A204.1 (cell line): ENCODE results near the gene TNIP3.
"Not testable (repeated sequence)": the region's sequence is repeated elsewhere in the genome, so short reads cannot be mapped to it uniquely, and the experiment has no call there.

ENCODE experiments used
- FAIRE-seq: peaks from 2 replicates; lab custom pipeline; 2012; peaks lifted over from hg19 to GRCh38; lab: Jason Lieb, UNC

Gene TNIP3, protein sequence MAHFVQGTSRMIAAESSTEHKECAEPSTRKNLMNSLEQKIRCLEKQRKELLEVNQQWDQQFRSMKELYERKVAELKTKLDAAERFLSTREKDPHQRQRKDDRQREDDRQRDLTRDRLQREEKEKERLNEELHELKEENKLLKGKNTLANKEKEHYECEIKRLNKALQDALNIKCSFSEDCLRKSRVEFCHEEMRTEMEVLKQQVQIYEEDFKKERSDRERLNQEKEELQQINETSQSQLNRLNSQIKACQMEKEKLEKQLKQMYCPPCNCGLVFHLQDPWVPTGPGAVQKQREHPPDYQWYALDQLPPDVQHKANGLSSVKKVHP

DNA sequence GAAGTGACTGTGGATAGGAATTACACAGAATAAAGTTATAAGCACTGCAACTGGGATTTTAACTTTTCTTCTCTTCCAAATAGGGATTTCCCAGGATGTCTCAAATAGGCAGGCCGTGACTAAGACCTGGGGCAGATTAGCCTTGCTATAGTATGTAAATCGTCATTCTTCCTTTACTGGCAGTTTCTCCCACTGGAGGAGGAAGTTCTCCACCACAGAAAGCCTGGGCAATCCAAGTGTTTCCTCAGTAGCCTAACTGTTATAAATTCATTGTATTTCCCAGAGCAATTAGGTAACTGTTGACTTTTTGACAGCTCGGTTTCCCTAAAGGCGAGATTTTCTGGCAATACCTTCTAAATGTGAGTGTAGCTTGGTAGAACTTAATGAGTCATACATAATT, at the start of gene TNIP3:
Gene TNIP3 (minus strand): TSS at position 31 of the 400 bp plus-strand sequence. CDS start 196 bp downstream, outside the sequence.
- no peak for FAIRE-seq

DNA sequence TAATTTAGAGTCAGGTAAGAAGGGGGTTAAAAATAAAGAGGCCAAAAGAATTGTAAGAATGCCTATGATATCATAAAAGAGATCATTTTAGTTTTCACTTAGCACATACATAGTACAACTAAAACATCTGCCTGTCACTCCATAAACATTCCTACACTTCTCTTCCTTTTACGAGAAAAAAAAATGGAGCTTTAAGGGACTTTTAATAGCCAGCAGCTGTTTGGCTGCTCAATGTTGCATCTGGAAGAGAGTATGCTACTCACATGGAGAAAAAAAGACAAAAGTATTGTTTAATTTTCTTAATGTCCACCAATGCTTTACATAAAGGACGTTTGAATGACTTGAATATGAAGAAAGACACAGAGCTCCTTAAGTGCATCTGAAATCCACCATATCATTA, 48.7 kb upstream of the TNIP3 start:
- no peak for FAIRE-seq

DNA sequence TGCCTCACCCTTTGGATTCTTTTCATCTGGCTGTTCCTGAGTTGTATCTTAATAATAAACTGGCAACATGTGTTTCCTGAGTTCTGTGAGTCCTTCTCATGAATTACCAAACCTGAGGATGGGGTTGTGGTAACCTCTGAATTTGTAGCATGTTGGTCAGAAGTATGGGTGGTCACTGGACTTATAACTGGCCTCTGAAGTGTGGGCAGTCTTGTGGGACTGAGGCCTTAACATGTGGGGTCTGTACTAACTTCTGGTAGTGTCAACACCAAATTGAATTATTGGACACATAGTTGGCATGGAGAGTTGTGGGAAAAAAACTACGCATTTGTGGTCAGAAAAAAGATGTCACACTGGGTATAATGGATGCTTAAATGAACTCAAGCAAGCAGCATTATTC, 45.0 kb upstream of the TNIP3 start:
- FAIRE-seq = no peak

DNA sequence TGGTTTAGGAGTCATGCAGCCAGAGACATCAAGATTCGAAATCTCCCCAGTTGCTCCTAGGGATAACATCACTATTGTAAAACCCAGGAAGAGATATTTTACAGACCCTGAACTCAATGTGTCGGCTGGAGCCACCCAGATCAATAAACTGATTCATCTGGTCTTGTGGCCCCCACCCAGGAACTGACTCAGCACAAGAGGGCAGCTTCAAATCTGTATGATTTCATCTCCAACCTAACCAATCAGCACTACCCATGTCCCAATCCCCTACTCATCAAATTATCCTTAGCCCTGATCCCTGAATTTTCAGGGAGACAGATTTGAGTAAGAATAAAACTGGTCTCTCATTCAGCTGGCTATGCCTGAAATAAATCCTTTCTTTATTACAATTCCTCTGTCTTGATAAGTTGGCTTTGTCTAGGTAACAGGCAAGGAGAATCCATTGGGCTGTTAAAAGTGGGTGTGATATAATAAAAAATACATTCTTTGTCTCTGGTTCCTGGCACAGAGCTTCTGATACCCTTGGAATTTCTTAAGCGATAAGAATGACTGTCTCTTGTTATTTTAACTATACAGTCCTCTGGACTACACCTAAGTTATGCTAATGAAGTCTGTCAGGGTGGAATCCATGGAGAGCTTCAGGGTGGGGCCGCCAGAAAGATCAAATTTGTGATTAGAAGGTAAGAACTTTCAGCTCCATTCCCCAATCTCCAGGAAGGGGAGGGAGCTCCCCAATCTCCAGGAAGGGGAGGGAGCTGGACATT, 44.3 kb upstream of the TNIP3 start:
- no peak for FAIRE-seq

DNA sequence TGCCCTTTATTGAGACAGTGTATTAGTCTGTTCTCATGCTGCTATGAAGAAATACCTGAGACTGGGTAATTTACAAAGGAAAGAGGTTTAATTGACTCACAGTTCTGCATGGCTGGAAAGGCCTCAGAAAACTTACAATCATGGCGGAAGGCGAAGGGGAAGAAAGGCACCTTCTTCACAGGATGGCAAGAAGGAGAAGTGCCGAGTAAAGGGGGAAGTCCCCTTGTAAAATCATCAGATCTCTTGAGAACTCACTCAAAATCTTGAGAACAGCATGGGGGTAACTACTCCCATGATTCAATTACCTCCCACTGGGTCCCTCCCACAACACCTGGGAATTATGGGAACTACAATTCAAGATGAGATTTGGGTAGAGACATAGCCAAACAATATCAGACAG, 41.7 kb upstream of the TNIP3 start:
- FAIRE-seq = not testable (repeated sequence)

DNA sequence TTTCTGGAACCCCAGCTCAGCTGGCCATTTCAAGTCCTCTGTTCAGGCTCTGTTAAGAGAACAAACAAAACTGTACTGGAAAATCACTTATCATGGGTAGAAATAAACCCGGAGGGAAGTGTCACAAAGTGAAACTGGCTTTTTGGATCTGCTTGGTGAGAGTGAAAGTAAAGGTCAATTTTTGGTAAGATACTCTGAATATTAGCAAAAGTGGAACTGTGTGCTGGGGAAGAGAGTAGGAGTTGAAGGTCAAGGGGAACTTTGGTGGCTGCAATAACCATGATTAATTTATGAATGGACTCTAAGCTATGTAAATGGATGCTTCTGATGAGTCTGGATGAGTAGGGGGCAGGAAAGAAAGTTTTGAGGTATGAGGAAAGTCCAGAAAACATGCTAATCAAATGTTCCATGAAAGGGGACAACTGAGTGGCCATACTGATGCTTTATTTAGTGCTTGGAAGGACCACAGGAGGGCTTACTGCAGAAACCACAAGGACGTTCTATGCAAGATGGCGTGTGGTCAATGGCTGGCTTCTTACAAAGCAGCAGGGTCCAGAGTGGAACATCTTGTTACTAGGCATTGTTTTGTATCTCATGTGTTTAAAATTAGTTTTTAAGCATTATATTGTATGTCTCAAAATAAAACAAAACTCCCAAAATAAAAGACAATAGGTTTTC, 36.8 kb upstream of the TNIP3 start:
- no peak for FAIRE-seq

DNA sequence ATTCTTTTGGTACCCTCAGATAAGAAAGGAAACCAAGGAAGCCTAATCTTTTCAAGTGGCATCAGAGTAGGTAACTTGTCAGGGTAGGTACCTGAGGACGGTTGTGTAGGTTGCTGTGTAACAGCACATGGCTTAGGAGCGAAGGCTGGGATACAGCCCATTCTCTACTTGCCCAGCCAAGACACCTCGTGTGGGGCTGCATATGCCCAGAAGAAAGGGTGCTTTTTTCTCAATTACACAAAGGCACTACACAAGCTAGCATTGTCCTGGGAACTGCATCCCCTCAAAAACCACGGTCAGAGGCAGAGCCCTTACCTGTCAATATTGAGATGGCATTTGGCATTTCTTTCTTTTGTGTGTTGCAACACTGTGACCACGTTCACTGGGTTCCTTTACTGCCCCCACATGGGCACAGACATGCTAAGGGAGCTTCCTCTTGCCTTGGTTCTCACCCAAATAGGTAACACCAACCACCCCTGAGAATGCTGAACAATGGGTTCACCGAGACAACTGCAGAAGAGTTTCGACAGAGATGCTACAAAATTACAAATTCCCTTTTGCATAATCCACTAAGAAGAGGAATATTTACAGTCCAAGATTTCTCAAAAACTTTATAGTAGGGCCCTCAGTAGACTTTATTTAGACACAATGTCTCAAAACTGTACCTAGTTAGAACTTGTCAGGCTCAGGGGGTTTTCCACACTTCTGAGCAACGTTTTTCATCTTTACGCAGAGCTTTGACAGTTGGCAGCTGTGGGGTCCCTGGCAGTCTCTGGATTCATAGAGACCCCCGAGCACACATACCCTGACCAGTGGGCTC, 35.8 kb upstream of the TNIP3 start:
- FAIRE-seq = no peak

DNA sequence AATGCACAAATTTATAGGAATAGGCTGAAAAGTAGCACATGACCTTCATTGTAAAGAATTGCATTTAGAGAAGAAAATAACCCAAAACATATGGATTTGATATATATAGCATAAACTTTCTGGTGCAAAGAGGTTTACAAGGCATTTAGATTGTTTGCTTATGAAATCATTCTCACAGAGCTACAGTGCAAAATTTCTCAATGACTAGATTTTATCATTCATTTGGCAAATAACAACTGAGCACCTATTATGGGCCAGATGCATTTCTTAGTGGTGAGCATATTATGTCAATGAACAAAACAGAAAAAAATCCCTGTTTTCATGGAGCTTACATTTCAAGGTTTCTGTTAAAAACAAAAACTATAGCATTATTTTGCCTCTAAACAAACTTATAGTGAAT, 34.1 kb upstream of the TNIP3 start:
- no peak for FAIRE-seq

DNA sequence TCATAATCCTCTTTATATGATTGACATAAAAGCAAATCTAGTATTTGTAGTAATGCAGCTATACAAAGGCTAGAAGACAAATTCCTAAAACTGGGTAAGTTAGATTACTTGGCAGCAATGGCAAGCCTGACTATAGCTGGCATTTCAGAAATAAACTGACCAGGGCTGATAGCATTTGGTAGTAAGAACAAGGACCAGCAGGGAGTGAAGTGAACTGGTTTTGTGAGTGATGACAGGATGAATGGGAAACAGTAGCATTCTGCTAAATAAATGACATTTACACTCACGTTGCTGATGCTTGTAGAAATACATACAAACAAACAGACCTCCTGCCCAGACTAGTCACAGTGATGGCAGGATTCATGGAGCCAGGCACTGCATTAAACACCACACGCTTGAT, 31.5 kb upstream of the TNIP3 start:
- FAIRE-seq = no peak

DNA sequence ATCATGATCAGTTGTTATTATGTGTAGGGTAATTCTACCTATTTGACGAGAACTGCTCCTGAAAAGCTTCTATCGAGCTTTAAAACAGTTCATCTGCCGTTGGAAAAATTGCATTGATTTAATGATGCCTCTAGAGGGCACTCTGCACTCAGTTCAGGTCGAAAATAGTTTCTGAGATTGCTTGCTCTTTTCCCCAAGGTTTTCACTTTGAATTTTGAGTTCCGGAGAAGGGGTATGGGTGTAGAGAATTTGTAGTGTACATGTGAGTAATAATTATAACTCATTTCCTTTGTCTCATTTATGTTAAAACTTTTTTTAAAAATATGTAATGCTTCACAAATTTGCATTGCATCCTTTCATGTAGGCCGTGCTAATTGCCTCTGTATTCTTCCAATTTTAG, 28.4 kb upstream of the TNIP3 start:
- peak; percentile 91 for FAIRE-seq

DNA sequence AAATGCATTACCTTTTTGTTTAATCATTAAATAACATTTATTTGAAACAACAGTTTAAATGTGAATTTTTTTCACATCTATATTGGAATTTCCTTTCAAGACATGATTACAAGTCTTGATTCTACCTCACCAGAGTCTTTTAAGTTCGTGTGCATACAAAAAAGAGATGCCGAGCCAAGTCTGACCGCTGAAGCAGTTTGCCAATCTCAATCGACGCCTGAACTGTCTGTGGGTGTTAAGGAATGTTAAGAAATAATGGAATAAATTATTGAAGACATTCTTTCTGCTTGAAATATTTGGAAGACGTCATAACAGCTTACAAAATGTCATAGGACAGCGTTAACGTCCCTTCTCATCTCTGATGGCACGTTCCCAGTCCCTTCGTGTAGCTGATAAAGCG, 27.9 kb upstream of the TNIP3 start:
- no peak for FAIRE-seq

DNA sequence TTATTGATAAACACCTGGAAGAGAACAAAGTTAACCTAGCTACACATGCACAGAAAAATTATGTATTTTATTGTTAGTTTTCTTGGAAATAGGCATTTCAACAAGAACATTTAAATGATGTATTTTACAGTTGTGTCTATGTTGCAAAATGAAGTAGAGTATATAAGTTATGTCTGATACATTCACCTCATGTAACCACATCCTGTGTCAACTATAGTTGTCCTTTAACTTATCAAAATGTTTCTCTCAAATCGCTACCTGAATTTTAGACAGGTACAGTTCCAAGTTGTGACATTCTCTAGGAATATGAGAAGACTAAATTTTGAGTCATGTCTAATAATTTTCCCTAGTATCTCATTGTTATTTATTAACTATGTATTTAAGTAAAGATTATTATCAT, 27.2 kb upstream of the TNIP3 start:
- FAIRE-seq = no peak

DNA sequence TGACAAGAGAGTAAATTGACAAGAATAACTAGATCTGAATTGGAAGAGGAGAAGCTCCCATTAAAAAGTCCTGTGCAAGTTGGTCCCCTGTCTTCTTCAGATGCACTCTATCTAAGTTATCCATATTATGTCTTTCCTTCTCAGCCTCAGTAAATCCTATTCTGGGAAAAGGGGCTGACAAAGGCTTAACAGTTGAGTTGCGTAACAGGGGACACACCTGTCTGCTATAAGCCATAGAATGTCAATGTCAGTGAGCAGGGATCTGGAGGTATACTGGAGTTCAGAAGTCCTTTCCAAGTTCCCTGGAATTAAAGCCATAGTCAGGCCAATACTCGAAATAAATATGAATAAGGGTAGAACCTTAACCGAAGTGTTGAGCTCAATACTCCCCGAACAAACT, 26.3 kb upstream of the TNIP3 start:
- FAIRE-seq = no peak

DNA sequence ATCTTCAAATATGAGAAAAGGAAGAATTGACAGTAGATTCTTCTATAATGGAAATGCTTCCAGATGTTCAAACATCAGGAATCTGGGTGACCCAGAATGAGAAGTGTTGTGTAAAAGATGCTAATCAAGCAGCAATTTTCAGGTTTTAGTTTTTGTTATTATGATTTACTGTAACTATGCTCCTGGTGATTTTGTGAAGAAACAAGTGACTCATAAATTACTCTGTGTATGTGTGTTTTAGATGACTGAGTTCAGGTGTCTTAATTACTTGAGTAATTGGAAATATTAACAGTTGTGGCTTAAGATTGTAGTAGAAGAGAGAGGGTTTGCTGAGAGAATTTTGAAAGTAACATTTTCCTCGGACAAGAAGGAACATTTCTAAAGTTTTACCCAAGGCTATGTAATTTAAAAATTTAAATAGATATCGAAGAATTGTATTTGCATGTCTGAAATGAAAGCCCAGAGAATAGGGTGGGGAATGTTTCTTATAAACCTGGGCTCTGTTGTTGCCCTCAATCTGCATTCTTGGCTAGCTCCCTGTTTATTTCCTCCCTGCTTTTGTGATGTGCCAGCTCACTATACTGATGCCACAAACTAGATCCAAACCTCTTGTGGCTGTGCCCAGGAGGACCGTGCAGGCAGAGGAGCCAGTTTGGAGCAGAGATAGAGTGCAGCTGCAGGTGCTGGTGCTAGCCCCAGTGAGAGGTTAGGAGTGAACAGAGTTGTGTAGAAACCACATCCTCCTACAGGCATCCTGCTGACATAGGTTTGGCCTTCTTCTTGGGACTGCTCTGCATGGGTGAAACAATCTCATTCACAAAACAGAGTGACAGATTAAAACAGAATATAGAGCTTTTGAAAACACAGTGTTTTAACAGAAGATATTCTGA, 25.4 kb upstream of the TNIP3 start:
- no peak for FAIRE-seq

DNA sequence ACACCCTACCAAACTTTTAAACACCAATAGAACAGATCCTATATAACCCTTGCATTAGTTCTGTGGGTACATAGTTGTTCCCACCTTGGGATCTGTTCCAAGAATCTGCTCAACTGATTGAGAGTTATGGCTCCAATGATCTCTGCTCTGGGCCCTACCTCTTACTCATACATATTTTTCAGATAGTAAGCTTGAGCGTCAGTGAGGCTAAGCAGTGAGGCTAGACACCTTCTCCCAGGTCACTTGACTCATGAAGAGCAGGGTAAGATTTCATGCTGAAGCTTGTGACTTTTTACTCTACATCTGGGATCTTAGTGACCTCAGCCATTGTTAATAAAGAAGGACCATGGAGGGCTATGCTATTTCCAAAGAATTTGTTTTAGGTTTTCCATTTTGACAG, 23.1 kb upstream of the TNIP3 start:
- FAIRE-seq = no peak

DNA sequence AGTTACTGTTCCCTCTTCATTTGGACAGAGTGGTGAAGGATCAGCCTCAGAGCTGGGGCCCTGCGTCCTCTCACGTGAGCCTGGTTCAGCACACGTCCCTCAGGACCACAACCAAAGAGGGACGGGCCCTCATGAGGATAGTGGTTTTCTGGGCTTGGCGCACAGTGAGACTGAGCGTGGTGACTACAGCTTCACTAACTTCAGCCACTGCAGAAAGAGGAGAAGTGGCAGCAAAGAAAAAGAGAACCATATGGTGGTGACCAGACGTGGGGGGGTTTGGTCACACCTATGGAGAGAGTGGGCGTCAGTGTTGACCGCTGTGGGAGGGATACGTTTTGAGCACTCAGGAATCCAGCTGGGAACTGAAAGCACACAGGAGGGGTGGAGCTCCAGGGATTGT, 21.8 kb upstream of the TNIP3 start:
- FAIRE-seq = no peak

DNA sequence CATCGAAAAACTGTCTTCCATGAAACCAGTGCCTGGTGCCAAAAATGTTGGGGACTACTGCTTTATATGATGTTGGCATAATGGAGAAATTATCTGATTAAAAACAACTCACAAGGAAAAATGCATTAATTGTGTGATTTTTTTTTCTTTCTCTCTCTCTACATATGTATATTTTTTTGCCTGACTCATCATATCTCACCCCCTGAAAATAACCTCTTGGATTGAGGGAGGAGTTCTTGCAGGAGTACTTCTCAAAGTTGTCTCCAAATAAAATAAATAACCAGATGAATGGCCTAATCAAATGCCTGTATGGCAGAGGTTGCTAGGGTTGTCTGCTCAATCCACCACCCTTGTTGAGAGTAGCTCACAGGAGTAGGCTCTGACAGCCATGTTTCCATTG, 19.9 kb upstream of the TNIP3 start:
- FAIRE-seq = no peak

DNA sequence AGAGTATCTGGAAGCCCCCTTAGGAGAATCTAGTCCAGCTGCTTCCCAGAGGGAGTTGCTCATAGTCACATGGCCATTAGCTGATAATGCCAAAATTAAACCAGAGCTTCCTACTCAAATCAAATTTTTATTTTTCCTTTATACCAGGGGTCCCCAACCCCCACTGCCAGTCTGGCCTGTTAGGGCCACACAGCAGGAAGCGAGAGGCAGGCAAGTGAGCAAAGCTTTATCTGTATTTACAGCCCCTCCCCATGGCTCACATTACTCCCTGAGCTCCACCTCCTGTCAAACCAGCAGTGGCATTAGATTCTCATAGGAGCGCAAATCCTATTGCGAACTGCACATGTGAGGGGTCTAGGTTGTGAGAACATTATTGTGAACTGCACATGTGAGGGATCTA, 19.2 kb upstream of the TNIP3 start:
- no peak for FAIRE-seq

DNA sequence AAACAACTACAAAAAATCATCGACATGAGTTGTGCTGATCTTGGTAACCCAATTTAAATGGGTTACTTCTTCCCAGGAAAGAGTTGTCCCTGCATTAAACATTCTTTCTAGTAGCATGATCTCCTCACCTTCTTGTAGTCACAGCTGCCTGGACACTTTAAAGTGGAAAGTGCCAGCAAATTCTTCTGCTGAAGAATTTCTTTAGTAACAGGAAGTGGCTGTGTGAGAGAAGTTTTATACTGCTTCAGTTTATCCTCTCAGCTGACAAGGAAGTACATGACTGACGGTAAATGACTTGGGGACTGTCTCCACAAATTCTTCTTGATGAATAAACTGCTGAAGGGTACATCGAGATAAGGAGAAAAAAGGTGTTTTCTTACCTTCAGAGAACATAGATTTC, 18.2 kb upstream of the TNIP3 start:
- FAIRE-seq = no peak

DNA sequence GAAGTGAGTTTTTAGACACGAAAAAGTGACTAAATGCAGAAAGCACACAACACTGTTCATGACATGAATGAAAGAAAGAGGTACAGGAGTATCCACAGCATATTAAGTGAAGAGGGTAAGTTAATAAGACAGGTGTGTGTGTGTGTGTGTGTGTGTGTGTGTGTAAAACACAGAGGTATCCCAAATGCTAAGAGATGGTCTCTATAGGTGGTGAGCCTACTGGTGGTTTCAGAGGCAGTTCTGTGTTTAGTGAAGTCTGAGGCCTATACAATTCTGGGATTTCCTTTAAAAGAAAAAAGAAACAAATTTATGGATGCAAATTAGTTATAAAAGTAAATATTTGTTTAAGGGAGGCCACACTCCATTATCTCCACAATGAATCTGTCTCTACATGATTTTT, 17.4 kb upstream of the TNIP3 start:
- no peak for FAIRE-seq

DNA sequence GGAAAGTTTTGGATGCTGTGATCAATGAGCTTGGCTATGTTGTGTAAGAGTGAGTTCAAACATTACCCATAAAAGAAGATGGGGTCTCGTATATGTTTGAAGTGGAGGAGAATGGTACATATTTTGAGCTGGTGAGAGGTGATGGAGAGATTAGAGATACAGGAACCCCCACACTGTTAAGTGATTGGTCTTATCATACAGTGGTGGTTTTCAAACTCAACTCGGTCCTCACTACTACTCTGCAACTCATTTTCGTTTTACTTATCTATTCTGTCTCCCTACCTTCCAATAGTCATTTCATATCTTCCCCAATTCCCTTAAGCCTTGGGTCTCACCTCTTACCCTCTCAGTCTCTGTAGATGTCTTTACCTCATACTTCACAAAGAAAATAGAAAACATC, 16.4 kb upstream of the TNIP3 start:
- no peak for FAIRE-seq
